Liver (tissue), 9 donors: ENCODE data around the gene HEPACAM2. TPM values are rescaled to one million over a fixed set of nuclear protein-coding genes. Genes with fewer than 3 reads are reported as not detected.
A peak's percentile ranks its signal among the peaks of the same experiment; 100 is the strongest.

Source experiments
- DNase-seq: peaks from one replicate; pipeline ENCODE4 v3.0.0-alpha.2; 2017; ENCODE audit warnings: low spot score
- H3K27ac ChIP-seq, 2 donors: one replicate each; pipeline ENCODE4 v1.7.0; 2013; ENCODE audit warnings: inconsistent platforms in 2 of 2, low read length in 2 of 2, control low read depth in 1 of 2, low read depth in 1 of 2, mild to moderate bottlenecking in 1 of 2
- H3K27me3 ChIP-seq, 4 donors: one replicate each; pipeline versions ENCODE4 v1.6.1 to v1.7.0; 2013; ENCODE audit warnings: low read length in 3 of 4, inconsistent platforms in 1 of 4, mild to moderate bottlenecking in 1 of 4, moderate library complexity in 1 of 4; ENCODE audit not compliant: control insufficient read depth in 4 of 4, insufficient read depth in 4 of 4
- H3K36me3 ChIP-seq, 4 donors: one replicate each; pipeline versions ENCODE4 v1.6.1 to v1.7.0; 2013; ENCODE audit warnings: low read length in 3 of 4, mild to moderate bottlenecking in 3 of 4, low read depth in 1 of 4, moderate library complexity in 1 of 4; ENCODE audit not compliant: control insufficient read depth in 4 of 4, insufficient read depth in 3 of 4
- H3K4me1 ChIP-seq, 4 donors: one replicate each; pipeline versions ENCODE4 v1.6.1 to v1.7.0; 2013; ENCODE audit warnings: low read length in 3 of 4, mild to moderate bottlenecking in 3 of 4, moderate library complexity in 1 of 4; ENCODE audit not compliant: control insufficient read depth in 4 of 4, insufficient read depth in 4 of 4
- H3K4me3 ChIP-seq, 3 donors: one replicate each; pipeline versions ENCODE4 v1.6.1 to v1.7.0; 2013; ENCODE audit warnings: low read length in 3 of 3, control low read depth in 1 of 3, low read depth in 1 of 3, mild to moderate bottlenecking in 1 of 3
- H3K9ac ChIP-seq, 2 donors: one replicate each; pipeline ENCODE4 v1.7.0; 2013; ENCODE audit warnings: low read length in 2 of 2, mild to moderate bottlenecking in 2 of 2, moderate library complexity in 2 of 2, control low read depth in 1 of 2, low read depth in 1 of 2
- H3K9me3 ChIP-seq, 4 donors: one replicate each; pipeline versions ENCODE4 v1.6.1 to v1.7.0; 2013; ENCODE audit warnings: low read length in 3 of 4; ENCODE audit not compliant: control insufficient read depth in 4 of 4
- CTCF ChIP-seq: fragments of 150-350 bp; IDR thresholded peaks from 2 replicates; pipeline ENCODE4 v1.5.1; 2017; ENCODE audit warnings: improper control_type of control experiment, low read depth, low read length; ENCODE audit not compliant: missing input control
- EGR1 ChIP-seq, 2 donors: IDR thresholded peaks; 2 replicates each; pipeline ENCODE4 v1.6.1; 2016 to 2018; ENCODE audit warnings: antibody characterized with exemption in 2 of 2, low read depth in 2 of 2
- FOXA1 ChIP-seq: IDR thresholded peaks from 2 replicates; pipeline ENCODE4 v1.6.1; 2016; ENCODE audit warnings: antibody characterized with exemption
- FOXA2 ChIP-seq: IDR thresholded peaks from 2 replicates; pipeline ENCODE4 v1.6.1; 2016; ENCODE audit warnings: antibody characterized with exemption
- GABPA ChIP-seq, 2 donors: IDR thresholded peaks in 1 of 2; conservative IDR thresholded peaks in 1 of 2; 2 replicates each; pipeline ENCODE4 v1.6.1; 2016; ENCODE audit warnings: antibody characterized with exemption in 2 of 2, mild to moderate bottlenecking in 1 of 2, moderate library complexity in 1 of 2
- HNF4A ChIP-seq, 2 donors: conservative IDR thresholded peaks; 2 replicates each; pipeline ENCODE4 v1.6.1; 2016; ENCODE audit warnings: antibody characterized with exemption in 2 of 2, mild to moderate bottlenecking in 2 of 2
- HNF4G ChIP-seq: IDR thresholded peaks from 2 replicates; pipeline ENCODE4 v1.6.1; 2016; ENCODE audit warnings: antibody characterized with exemption
- JUND ChIP-seq, 2 donors: IDR thresholded peaks; 2 replicates each; pipeline ENCODE4 v1.6.1; 2016; ENCODE audit warnings: antibody characterized with exemption in 2 of 2
- NR2F2 ChIP-seq: IDR thresholded peaks from 2 replicates; pipeline ENCODE4 v1.6.1; 2016; ENCODE audit warnings: antibody characterized with exemption
- RAD21 ChIP-seq, 2 donors: IDR thresholded peaks; 2 replicates each; pipeline ENCODE4 v1.6.1; 2016; ENCODE audit warnings: antibody characterized with exemption in 2 of 2, mild to moderate bottlenecking in 2 of 2
- RXRA ChIP-seq, 2 donors: IDR thresholded peaks; 2 replicates each; pipeline ENCODE4 v1.6.1; 2017 to 2018; ENCODE audit warnings: antibody characterized with exemption in 2 of 2, mild to moderate bottlenecking in 1 of 2
- SP1 ChIP-seq: IDR thresholded peaks from 2 replicates; pipeline ENCODE4 v1.6.1; 2018; ENCODE audit warnings: antibody characterized with exemption, mild to moderate bottlenecking
- TAF1 ChIP-seq: conservative IDR thresholded peaks from 2 replicates; pipeline ENCODE4 v1.6.1; 2016; ENCODE audit warnings: antibody characterized with exemption, mild to moderate bottlenecking
- YY1 ChIP-seq: IDR thresholded peaks from 2 replicates; pipeline ENCODE4 v1.6.1; 2016; ENCODE audit warnings: antibody characterized with exemption, mild to moderate bottlenecking
- ZBTB33 ChIP-seq: IDR thresholded peaks from 2 replicates; pipeline ENCODE4 v1.6.1; 2016; ENCODE audit warnings: antibody characterized with exemption
- WGBS: extraction: QIAGEN DNeasy Blood & Tissue Kit; methylation state at CpG from one replicate; pipeline ENCODE4 v1.1.7; 2013; 5-methylcytosine and 5-hydroxymethylcytosine counted together
- polyA plus RNA-seq, 2 donors: library from polyadenylated mRNA; stranded (reverse) in 1 of 2; unstranded in 1 of 2; fragments of 200-250 nt in 1 of 2; fragments of >200 nt in 1 of 2; fragmentation: Nextera tagmentation in 1 of 2; extraction: Ambion mirVana in 1 of 2; gene quantifications; one replicate each; pipeline versions ENCODE4 v1.2.1 to v1.2.3, GENCODE V29; 2013 to 2015
- total RNA-seq, 2 donors: library from RNA; depleted of rRNA; stranded (reverse); fragments of >200 nt; gene quantifications; one replicate each; pipeline ENCODE4 v1.2.3, GENCODE V29; 2014
- TF ChIP-seq, protein P1 (sequence below): IDR thresholded peaks from 2 replicates; pipeline ENCODE4 v1.6.1; 2016; ENCODE audit warnings: antibody characterized with exemption, mild to moderate bottlenecking
- TF ChIP-seq, protein P2 (sequence below): IDR thresholded peaks from 2 replicates; pipeline ENCODE4 v1.6.1; 2016; ENCODE audit warnings: antibody characterized with exemption
- TF ChIP-seq, protein P3 (sequence below): IDR thresholded peaks from 2 replicates; pipeline ENCODE4 v1.6.1; 2016; ENCODE audit warnings: antibody characterized with exemption
- donor health status: healthy.
- donor health status: healthy.
- donor health status: healthy.
- donor health status: healthy.
- donor health status: healthy.

The HEPACAM2 gene
- total and polyA plus RNA-seq, 4 donors = 4.4 TPM; not detected in 3

- no peaks in the 10 kb centered on the region for H3K9me3 ChIP-seq
- TF ChIP-seq GABPA (IDR thresholded peaks at IDR 0.05 in 1 of 2, conservative IDR thresholded peaks at IDR 0.05 in 1 of 2) (no peak), HNF4A (conservative IDR thresholded peaks at IDR 0.05) (no peak), RAD21 (IDR thresholded peaks at IDR 0.05) (peak; percentile 69 to 78), SP1 (no peak), JUND (IDR thresholded peaks at IDR 0.05) (no peak), RXRA (IDR thresholded peaks at IDR 0.05) (no peak), NR2F2 (no peak), FOXA1 (no peak), CTCF (peak; percentile 77), FOXA2 (peak; percentile 47), EGR1 (IDR thresholded peaks at IDR 0.05; ENCODE audit: low read depth in 2 of 2) (no peak), TAF1 (no peak), HNF4G (no peak), ZBTB33 (no peak), YY1 (no peak)
- TF ChIP-seq, protein P1, sequence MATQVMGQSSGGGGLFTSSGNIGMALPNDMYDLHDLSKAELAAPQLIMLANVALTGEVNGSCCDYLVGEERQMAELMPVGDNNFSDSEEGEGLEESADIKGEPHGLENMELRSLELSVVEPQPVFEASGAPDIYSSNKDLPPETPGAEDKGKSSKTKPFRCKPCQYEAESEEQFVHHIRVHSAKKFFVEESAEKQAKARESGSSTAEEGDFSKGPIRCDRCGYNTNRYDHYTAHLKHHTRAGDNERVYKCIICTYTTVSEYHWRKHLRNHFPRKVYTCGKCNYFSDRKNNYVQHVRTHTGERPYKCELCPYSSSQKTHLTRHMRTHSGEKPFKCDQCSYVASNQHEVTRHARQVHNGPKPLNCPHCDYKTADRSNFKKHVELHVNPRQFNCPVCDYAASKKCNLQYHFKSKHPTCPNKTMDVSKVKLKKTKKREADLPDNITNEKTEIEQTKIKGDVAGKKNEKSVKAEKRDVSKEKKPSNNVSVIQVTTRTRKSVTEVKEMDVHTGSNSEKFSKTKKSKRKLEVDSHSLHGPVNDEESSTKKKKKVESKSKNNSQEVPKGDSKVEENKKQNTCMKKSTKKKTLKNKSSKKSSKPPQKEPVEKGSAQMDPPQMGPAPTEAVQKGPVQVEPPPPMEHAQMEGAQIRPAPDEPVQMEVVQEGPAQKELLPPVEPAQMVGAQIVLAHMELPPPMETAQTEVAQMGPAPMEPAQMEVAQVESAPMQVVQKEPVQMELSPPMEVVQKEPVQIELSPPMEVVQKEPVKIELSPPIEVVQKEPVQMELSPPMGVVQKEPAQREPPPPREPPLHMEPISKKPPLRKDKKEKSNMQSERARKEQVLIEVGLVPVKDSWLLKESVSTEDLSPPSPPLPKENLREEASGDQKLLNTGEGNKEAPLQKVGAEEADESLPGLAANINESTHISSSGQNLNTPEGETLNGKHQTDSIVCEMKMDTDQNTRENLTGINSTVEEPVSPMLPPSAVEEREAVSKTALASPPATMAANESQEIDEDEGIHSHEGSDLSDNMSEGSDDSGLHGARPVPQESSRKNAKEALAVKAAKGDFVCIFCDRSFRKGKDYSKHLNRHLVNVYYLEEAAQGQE = no peak
- TF ChIP-seq, protein P2, sequence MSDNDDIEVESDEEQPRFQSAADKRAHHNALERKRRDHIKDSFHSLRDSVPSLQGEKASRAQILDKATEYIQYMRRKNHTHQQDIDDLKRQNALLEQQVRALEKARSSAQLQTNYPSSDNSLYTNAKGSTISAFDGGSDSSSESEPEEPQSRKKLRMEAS = no peak
- TF ChIP-seq, protein P3, sequence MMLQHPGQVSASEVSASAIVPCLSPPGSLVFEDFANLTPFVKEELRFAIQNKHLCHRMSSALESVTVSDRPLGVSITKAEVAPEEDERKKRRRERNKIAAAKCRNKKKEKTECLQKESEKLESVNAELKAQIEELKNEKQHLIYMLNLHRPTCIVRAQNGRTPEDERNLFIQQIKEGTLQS = no peak
- no peak overlapping the region for H3K27ac ChIP-seq
- no peaks in the 10 kb centered on the region for H3K36me3 ChIP-seq
- peaks cover 0 to 15% (median 11%) of the 10 kb centered on the region in 4 donors for H3K4me1 ChIP-seq
- no peak overlapping the region for H3K9ac ChIP-seq
- no peak for DNase-seq
- no peaks in the 10 kb centered on the region for H3K27me3 ChIP-seq
- H3K4me3 ChIP-seq = no peak overlapping the region
- under 1% methylated on average over 2 of the region's 2 CpGs for WGBS
Measured at GRCh38 chr7:93228302-93228701, 2.0 kb upstream of the HEPACAM2 start.
